Endothelial cell of hepatic sinusoid (primary cell): ENCODE data around the gene KDM1B.
"Not testable (repeated sequence)": the region's sequence is repeated elsewhere in the genome, so short reads cannot be mapped to it uniquely, and the experiment has no call there.

ENCODE experiments used
- in situ Hi-C: cut with HindIII; loops from 2 replicates; pipeline ENCODE4 v1.10.0; 2017; ENCODE audit warnings: low sequenced_read_pairs

The KDM1B gene

DNA sequence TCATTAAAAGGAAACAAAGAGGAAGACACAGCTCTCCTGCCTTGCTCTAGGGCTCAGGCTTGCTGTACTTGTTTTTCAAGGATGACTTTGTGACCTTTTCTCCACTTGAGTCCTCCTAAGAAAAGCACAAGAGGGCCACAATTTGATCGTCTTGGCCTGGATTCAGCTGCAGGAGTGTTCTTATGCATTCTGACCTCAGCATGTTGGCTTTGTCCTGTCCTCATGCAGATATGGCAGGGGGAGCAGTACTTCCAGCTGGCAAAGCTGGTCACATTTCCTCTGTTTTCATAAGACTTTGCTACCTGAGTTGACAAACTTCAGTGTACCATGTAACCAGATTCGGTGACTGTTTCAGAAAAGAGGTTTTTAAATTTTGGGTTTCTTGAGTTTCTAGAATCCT lies 30.8 kb downstream of the KDM1B start:
- in situ Hi-C loops, result no loop called here

DNA sequence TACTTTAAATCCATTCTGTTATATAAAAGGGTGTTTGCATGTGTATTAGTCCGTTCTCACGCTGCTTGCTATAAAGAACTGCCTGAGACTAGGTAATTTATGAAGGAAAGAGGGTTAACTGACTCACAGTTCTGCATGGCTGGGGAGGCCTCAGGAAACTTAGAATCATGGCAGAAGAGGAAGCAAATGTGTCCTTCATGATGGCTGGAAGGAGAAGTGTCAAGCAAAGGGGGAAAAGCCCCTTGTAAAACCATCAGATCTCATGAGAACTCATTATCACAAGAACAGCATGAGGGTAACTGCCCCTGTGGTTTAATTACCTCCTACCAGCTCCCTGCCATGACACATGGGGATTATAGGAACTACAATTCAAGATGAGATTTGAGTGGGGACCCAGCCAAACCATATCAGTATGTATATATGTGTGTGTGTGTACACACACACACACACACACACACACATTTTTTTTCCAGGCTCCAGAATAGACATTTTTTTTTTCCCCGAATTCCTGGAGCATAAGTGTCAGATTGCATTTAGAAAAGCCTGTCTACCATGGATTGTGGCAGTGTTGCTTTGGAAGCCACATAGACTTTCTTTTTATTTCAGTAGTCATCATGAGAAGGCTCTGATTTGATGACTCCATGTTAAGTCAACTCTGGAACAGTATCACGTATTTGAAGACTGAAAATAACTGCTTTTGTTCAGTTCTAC lies 31.5 kb downstream of the KDM1B start:
- in situ Hi-C loops, result no loop called here

DNA sequence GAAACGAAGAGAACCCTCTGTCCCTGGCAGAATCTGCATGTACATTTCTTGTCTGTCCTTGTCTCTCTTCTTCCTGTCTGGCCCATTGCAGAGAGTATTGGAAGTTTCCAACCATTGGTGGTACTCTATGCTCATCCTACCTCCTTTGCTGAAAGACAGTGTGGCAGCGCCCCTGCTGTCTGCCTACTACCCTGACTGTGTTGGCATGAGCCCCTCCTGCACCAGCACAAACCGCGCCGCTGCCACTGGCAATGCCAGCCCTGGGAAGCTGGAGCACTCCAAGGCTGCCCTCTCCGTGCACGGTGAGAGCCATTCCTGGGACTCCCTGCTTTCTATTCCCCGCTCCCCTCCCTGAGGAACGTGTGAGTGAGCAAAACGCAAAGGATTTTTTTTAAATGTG lies 32.5 kb downstream of the KDM1B start:
- in situ Hi-C loops, result no loop called here

GRCh38 chr6:18189196-18189595 lies 34.0 kb downstream of the KDM1B start:
- in situ Hi-C loops, result no loop called here

DNA sequence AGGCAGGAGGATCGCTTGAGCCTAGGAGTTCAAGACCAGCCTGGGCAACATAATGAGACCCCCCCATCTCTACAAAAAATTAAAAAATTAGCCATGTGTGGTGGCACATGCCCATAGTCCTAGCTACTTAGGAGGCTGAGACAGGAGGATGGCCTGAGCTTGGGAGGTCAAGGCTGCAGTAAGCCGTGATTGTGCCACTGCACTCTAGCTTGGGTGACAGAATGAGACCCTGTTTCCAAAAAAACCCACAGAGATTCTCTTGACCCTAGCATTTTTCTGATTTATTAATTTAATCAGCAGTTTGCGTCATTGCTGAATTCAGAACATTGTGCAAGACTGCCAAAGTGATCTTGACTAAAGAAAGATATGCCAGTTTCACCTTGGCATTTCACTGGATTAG lies 36.8 kb downstream of the KDM1B start:
- in situ Hi-C loops, result no loop called here

- in situ Hi-C loops, result loop anchor here (5.0 kb wide), 1 partner anchor 46 kb away; the partner anchor contains the start of genes KDM1B and TPMT
Measured at GRCh38 chr6:18203786-18204185, 48.6 kb downstream of the KDM1B start.

DNA sequence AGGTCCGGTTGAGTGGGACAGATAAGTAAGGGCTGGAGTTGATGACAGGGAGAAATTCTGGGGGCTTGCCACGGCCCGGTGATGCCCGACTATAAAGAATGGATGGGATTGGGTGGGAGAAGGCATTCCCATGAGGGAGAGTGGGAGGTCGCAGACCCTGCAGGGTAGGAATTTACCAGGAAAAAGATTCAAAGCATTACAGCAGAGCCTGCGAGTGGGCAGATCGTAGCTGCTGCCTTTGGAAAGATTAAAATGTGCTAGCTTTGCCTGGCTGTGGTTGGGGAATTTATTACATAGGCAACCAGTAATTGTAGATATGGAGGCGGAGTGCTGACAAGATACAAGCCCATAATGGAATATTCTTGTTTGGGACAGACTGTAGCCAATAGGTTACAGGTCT lies 49.5 kb downstream of the KDM1B start:
- in situ Hi-C loops, result loop anchor here (5.0 kb wide), 1 partner anchor 47 kb away; the partner anchor contains the start of genes KDM1B and TPMT

DNA sequence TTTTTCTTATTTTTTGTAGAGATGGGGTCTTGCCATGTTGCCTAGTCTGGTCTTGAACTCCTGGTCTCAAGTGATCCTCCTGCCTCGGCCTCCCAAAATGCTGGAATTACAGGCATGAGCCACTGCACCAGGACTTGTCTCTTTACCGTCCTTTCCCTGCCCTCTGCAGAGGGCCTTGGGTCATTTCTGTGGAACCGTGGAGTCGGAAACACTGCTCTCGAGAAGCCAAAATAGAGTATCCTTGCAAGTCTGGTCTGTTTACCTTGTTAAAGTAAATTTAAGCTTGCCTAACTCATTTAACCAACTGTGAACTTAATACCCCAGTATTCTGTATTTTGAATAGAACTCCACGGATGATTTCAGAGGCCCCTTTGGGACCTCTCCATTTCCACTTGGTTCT lies 51.4 kb downstream of the KDM1B start:
- in situ Hi-C loops, result no loop called here

DNA sequence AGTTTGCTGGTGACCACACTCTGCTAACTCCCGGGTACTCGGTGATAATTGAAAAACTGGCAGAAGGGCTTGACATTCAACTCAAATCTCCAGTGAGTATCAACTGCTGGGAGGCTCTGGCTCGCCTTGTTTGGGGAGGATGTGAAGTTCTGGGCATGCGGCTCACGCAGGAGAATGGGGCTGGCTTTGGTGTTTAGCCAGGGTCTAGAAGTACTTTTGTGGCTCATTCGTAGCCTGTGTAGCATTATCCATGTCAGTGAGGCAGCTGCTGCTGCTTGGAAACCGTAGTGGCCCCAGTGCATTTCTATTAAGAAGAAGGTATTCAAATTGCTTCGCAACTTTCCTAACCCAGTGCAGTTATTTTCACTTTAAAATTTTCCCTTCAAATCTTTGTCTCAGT lies 52.2 kb downstream of the KDM1B start:
- in situ Hi-C loops, result no loop called here

- in situ Hi-C loops, result no loop called here
Measured at GRCh38 chr6:18207949-18208348, 52.7 kb downstream of the KDM1B start.

DNA sequence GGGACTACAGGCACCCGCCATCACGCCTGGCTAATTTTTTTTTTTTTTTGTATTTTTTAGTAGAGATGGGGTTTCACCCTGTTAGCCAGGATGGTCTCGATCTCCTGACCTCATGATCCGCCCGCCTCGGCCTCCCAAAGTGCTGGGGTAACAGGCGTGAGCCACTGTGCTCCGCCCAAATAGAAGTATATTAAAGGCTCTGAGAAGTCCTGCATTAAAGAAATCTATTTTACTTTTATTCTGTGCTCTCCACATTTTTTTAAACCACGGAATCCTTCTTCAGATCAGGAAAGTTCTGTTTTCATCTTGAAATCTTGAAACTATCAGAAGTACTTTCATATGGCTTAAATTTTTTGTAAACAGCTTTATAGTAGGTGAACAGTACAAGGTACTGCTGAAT lies 53.6 kb downstream of the KDM1B start:
- in situ Hi-C loops, result not testable (repeated sequence)

DNA sequence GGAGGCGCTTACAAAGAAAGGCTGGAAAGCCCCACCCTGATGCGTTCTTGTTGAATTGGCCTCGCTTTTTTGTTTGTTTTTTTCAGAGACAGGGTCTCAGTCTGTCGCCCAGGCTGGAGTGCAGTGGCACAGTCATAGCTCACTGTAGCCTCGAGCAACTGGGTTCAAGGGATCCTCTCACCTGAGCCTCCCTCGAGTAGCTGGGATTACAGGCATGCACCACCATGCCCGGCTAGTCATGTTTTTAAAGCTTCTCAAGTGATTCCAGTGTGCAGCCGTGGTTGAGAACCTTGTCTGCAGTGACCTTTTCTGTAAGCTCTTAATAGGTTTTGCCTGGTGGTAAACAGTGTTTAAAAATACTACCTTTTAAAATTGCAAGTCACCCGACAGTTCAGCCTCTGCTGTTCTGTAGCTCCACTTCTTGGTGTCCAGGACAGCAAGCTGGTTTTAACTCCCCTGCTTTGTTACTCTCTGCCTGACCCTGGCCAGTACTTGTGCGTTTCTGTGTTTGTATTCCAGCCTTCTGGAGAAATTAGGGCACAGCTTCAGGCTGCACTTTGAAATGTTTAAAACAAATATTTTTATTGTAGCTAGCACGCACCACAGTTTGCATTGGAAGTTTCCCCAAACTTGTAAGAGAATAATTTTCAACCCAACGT lies 54.4 kb downstream of the KDM1B start:
- in situ Hi-C loops, result no loop called here

GRCh38 chr6:18210707-18211106 lies 55.5 kb downstream of the KDM1B start:
- in situ Hi-C loops, result no loop called here

GRCh38 chr6:18211338-18211737 lies 56.1 kb downstream of the KDM1B start:
- in situ Hi-C loops, result no loop called here

DNA sequence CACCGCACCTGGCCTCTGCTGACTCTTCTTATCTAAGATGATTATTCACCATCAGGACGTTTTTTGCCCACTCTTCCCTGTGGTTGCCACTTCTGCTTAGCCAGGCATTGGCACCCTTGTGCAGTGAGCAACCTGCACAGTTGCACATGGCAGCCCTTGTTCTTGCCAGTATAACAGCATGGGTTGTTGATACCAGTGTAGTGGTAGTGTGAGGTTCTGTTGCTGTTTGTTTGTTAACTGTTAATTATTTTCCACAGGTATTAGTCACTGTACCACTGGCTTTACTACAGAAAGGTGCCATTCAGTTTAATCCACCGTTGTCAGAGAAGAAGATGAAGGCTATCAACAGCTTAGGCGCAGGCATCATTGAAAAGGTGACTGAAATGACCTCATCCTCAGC lies 57.0 kb downstream of the KDM1B start:
- in situ Hi-C loops, result no loop called here

- in situ Hi-C loops, result no loop called here
Measured at GRCh38 chr6:18213439-18213838, 58.2 kb downstream of the KDM1B start.

- in situ Hi-C loops, result no loop called here
Measured at GRCh38 chr6:18214003-18214402, 58.8 kb downstream of the KDM1B start.

DNA sequence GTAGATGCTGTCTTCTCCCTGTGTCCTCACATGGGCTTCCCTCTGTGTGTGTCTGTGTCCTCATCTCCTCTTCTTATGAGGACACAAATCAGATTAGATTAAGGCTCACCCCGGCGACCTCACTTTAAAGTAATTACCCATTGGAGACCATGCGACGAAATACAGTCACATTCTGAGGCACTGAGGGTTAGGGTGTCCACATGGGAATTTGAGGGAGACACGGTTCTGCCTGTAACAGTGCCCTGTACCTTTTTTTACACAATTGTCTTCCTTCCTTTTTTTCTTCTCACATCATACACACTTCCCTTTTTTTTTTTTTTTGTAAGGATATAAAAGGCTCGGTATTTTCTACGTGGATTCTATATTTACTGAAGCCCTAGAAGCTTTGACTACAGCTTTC lies 60.2 kb downstream of the KDM1B start:
- in situ Hi-C loops, result no loop called here

GRCh38 chr6:18216411-18216810 lies 61.2 kb downstream of the KDM1B start:
- in situ Hi-C loops, result no loop called here

DNA sequence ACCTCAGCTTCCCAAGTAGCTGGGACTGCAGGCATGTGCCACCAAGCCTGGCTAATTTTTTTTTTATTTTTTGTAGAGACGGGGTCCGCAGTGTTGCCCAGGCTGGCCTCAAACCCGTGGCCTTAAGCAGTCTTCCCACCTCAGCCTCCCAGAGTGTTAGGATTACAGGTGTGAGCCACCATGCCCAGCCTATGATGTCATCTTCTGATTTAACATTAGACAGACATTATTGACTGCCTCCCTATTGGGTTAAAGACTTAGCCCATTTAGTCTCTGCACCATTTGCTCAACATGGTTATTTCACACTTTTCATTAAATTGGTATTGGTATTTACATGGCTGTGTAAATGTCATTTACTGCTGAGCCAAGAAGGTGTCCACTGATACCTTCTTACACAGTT lies 63.0 kb downstream of the KDM1B start:
- in situ Hi-C loops, result no loop called here

GRCh38 chr6:18219591-18219990 lies 64.4 kb downstream of the KDM1B start:
- in situ Hi-C loops, result no loop called here

GRCh38 chr6:18221288-18221615 lies 66.0 kb downstream of the KDM1B start:
- in situ Hi-C loops, result no loop called here
